ENCODE results near the gene NEAT1.

Gene NEAT1

DNA sequence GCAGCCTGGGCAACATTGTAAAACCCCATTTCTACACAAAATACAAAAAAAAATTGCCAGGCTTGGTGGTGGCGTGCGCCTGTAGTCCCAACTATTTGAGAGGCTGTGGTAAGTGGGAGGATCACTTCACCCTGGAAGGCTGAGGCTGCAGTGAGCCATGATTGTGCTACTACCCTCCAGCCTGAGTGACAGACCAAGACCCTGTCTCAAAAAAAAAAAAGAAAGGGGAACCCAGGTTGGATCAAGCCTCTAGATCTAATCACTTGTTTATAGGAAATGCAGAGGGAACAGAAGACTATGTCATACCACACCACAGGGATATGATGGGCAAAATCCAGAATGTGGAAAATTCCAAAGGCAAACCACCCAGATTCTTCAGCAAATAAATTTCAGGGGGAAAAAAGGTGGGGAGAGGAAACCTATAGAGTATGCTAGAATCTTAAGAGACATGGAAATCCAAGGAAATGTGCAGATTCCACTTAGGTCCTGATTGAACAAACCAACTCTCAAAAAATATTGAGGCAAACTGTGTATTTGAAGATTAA, 59.8 kb downstream of the NEAT1 start:
- DNase-seq (ENCODE audit: low spot score): no peak

DNA sequence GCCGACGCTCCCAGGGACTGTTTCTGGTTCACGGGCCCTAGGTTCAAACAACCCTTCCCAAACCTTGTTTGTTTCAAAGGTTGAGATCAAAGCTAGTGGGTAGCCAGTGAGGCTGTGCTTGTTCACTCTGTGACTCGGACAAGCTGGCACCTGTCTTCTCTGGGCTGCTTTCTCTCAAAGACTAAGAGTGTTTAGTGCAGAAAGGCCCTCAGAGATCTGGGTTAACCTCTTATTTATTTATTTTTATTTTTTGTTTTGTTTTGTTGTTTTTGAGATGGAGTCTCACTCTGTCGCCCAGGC, 63.3 kb downstream of the NEAT1 start:
- no peak for DNase-seq (ENCODE audit: low spot score)

DNA sequence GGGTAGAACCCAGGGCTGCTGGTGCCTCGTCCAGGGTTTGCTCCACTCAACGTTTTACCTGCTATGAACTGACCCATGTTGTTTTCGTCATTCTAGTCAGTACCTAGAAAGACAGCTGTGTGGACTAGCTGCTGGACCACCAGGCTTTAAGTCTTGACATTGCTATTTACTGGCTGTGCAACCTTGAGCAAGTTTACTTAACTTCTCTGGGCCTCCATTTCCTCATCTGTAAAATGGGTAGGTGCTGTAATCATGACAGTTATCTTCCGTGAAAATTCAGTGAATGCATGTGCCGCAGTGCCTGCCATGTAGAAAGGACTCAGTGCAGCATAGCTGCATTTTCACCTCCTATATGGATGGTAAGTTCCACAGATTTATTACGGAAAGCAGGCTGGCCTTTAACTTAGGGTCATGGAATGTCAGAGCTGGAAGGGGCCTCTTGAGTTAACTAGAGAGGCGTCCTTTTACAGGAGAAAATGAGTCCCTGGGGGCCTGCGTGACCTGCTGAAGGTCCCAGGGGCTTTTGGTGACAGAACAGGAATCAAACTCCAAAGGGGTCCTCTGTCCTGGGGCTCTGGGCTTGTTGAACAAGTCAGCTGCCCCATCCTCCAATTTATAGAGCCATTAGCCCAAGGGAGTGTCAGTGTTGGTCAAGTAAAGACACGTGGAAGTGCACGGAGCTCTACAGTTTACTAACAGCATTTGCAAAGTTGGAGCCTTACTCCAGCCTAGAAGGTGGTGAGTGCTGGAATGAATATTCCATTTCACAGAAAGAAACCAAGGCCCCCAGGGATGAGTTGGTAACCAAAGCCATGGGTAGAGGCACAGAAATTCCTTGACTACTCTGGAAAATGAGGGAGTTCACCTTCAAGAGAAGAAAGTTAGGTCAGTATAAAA, 64.2 kb downstream of the NEAT1 start:
- no peak for DNase-seq (ENCODE audit: low spot score)

DNA sequence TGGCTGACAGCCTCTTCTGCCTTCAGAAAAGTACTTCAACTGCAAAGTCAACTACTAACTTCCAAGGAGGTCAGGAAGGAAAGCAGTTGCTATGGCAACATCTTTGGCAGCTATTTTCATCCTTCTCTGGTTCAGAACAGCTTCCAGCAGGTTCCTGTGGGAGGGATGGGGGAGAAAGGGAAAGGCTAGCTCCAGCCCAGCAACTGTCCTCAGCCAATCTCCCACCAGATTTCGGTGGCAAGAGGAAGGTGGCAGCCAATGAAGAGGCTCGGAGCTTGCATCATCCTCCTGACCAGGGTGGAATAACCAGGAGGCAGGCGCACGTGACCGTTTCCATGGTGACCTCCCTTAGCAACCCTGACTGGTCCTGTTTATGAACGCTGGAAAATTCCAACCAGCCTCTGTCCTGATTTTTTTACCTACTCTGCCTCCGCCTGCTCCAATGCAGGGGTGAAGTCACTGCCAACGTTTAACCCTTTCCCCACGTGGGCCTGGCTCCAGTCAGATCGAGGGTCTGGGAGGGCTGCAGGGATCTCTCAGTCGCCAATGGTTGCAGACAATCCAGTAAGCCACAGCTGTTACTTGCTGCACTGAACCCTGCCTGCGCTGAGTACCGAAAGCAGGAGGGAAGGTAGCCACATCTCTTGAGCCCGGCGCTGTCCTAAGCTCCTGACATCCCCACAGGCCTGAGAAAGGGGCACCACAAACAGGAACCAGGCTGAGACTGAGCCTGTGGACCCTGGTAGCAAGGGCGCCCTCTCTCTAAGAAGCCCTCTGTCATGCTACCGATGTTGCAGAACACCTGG, 65.1 kb downstream of the NEAT1 start:
- peak; percentile 94 for DNase-seq (ENCODE audit: low spot score)

DNA sequence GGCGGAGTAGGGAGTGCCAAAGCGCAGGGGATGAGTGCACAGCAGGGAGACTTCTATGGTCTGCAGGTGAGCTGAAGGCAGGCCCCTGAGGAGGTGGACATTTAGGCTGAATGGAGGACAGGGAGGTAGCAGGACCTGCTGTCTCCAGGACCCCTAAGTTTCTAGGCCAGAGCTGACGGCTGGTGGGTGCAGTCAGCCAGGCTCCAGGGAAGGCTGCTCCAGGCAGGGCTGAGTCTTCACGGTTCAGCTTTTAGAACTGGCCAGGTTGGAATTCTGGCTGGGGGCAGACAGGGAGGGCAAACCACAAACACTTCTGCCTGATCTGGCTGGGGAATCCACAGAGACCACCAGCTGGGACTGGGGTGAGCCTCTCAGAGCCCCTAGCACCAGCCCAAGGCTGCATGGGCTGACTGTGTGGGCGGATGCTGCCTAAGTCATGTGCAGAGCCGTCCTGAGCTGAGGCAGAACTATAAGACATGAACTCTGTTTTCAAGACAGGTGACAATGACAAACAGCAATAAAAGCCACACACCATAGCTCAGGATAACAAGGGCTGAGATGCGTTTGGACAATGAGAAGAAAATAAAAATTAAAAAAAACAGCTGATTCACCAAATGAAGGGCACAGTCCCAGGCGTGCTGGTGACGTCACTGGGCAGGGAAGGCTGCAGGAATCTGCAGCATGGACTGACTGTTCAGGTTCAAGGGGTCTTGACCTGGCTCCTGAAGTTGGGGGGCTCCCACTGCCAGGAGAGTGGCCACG, 65.9 kb downstream of the NEAT1 start:
- no peak for DNase-seq (ENCODE audit: low spot score)

GRCh38 chr11:65489035-65489705, 66.6 kb downstream of the NEAT1 start:
- no peak for DNase-seq (ENCODE audit: low spot score)

DNA sequence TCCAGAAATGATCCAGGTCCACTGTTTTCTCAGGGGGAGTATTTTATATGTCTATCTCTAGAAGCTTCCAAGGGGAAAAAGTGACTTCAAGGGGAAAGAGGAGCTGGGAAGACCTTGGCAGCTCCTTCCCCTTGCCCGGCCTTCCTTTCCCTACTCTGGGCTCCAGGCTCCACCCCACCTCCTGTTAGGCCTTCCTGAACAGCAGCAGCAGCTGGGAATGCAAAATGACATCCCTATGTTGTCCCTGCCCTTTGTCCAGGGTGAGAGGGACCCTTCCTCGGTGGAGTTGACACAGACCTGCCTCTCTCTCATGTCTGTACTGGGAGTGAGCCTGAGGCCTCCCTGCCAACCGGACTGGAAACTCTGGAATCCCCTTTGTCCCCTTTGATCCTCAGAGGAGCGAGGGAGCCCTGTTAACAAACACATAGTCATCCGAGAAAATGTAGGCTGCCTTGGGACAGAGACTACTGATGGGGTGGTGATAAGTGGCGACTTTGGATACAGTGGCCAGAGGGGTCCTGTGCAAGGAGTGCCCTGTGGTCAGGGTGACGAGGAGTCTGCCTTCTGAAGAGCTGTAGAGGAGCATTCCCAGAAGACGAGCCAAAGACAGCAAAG, 67.2 kb downstream of the NEAT1 start:
- no peak for DNase-seq (ENCODE audit: low spot score)

DNA sequence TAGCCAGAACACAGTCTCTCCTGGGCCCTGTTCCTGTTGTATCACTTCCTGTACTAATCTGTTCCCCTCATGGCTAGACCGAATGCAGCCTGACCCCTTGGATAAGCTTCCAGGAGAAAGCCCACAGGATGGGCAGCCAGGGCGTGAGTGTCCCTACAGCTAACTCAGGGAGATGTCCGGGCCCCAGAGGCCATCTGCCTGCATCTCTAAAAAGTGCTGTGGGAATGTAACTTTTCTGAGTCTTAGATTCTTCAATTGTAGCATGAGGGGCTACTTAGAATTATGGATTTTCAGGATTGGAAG, 68.5 kb downstream of the NEAT1 start:
- DNase-seq (ENCODE audit: low spot score): no peak

GRCh38 chr11:65491614-65492386, 69.2 kb downstream of the NEAT1 start:
- DNase-seq (ENCODE audit: low spot score): no peak

DNA sequence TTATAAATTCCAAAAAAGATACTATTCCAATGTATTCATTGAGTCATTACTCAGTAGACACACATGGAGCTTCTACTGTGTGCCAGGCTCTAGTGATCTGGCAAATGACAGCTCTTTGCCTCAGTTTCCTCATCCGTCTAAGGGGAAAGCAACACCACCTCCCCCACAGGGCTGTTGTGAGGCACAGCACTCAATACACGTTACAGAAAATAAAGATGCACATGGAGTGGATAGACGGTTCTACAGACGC, 69.7 kb downstream of the NEAT1 start:
- no peak for DNase-seq (ENCODE audit: low spot score)

DNA sequence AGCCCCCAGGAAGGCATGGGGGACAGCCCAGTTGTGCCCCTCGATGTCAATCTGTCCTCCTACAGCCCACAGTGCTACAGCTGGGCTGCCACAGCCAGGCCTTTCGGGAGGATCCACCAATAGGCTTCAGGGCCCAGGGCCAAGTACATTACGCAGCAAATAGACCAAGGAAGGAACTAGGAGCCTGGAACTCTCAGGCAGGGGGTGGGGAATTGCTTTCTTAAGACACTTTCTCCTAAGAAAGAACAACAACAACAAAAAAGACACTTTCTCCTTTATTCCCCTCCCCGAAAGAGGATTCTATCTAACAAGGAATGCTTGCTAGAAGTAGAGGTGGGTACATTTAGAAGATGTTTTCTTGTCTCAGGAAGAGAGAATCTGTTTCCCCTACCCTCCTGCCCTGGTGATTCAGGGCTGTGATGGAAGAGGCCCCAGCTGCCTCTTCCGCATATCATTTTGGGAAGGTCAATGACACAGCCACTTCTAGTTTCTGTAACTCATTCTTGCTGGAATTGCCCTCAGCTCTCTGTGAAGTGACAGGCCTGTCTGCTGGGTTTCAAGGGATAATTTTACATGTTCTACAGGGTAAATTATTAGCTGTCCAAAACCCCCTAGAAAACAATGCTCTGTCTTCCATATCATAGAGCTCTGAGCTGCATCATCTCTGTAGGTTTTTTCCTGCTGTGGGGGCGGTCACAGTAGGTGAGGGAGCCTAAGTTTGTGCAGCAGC, 70.2 kb downstream of the NEAT1 start:
- DNase-seq (ENCODE audit: low spot score): no peak

DNA sequence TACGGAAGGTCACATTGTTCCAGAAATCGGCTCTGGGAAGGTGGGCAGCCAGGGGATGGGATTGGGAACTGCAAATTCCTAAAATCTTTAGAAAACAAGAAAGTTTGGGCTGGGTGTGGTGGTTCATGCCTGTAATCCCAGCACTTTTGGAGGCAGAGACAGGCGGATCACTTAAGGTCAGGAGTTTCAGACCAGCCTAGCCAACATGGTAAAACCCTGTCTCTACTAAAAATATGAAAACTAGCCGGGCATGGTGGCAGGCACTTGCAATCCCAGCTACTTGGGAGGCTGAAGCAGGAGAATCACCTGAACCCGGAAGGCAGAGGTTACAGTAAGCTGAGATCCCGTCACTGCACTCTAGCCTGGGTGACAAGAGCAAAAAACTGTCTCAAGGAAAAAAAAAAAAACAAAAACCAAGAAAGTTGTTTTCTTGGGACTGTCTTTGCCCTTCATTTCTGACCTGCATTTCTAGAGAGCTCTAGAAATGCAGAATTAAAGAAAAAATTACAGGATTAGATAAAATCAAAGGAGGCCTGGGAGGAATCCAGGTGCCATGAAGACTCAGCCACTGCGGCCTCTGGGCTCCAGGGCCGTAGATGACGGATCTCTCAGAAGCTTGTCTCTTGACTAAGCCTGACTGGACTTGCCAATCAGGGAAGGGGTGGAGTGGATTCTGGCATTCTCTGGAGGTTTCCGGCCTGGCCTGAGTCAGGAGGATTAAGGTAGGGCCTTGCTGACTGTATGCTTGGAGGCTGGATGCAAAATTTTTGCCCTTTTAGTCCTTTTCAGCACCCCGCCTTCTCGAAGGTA, 71.0 kb downstream of the NEAT1 start:
- no peak for DNase-seq (ENCODE audit: low spot score)
